BJ (cell line): Measurements from ENCODE around the gene LBHD1. TPM values are rescaled to one million over a fixed set of nuclear protein-coding genes. Genes with fewer than 3 reads are reported as not detected.
"Not testable (repeated sequence)": the region's sequence is repeated elsewhere in the genome, so short reads cannot be mapped to it uniquely, and the experiment has no call there.

Experiments
- CTCF ChIA-PET: fragments of 350-600 bp; formaldehyde crosslinking; extraction: SDS; loops from one replicate; lab custom pipeline; 2021; ENCODE audit warnings: antibody characterized with exemption, inconsistent platforms; lab: Yijun Ruan, JAX
- POLR2A ChIA-PET: fragments of 300-600 bp; sonication (Branson Sonifier 250); formaldehyde crosslinking; extraction: SDS; loops from one replicate; lab custom pipeline; 2021; ENCODE audit warnings: antibody characterized with exemption; lab: Charles Lee
- DNase-seq: peaks from one replicate; pipeline ENCODE4 v3.0.0-alpha.2; 2011; ENCODE audit warnings: low read depth
- H3K27me3 ChIP-seq: 2 replicates; pipeline ENCODE4 v1.6.0; 2011; ENCODE audit warnings: low read length; ENCODE audit not compliant: control insufficient read depth, insufficient read depth
- H3K36me3 ChIP-seq: 2 replicates; pipeline ENCODE4 v1.5.1; 2011; ENCODE audit warnings: low read length; ENCODE audit not compliant: control insufficient read depth, insufficient read depth
- H3K4me3 ChIP-seq: 2 replicates; pipeline ENCODE4 v1.5.1; 2011; ENCODE audit warnings: low read depth, mild to moderate bottlenecking, control low read depth, low read length
- polyA plus RNA-seq: library from polyadenylated mRNA; depleted of rRNA; stranded (reverse); fragments of >200 nt; gene quantifications from 2 replicates; pipeline ENCODE4 v1.2.3, GENCODE V29; 2011
- TF ChIP-seq, protein P1 (sequence below): IDR thresholded peaks from 2 replicates; pipeline ENCODE4 v1.5.1; 2011; ENCODE audit warnings: low read depth, mild to moderate bottlenecking, control low read depth, inconsistent platforms, low read length, moderate library complexity; ENCODE audit not compliant: insufficient read depth

The LBHD1 gene
- polyA plus RNA-seq, 1 experiment, result 4.0 TPM

- DNase-seq, result no peak
- TF ChIP-seq, protein P1, sequence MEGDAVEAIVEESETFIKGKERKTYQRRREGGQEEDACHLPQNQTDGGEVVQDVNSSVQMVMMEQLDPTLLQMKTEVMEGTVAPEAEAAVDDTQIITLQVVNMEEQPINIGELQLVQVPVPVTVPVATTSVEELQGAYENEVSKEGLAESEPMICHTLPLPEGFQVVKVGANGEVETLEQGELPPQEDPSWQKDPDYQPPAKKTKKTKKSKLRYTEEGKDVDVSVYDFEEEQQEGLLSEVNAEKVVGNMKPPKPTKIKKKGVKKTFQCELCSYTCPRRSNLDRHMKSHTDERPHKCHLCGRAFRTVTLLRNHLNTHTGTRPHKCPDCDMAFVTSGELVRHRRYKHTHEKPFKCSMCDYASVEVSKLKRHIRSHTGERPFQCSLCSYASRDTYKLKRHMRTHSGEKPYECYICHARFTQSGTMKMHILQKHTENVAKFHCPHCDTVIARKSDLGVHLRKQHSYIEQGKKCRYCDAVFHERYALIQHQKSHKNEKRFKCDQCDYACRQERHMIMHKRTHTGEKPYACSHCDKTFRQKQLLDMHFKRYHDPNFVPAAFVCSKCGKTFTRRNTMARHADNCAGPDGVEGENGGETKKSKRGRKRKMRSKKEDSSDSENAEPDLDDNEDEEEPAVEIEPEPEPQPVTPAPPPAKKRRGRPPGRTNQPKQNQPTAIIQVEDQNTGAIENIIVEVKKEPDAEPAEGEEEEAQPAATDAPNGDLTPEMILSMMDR, result no peak
- CTCF ChIA-PET, result interaction anchor here (0.9 to 1.0 kb wide), 3 partner anchors 13 to 60 kb away, joined by 4 to 7 read pairs (median 5); partner anchors contain the start of genes C11orf98 and CSKMT
- Histone ChIP-seq H3K36me3 (peaks cover 18% of the 10 kb centered on the region), H3K4me3 (peak overlapping the region; percentile 61), H3K27me3 (no peaks in the 10 kb centered on the region)
- POLR2A ChIA-PET, result interaction anchor here (0.6 to 1.0 kb wide), 4 partner anchors 13 to 1665 kb away, joined by 4 to 10 read pairs (median 6); partner anchors contain the start of genes B3GAT3, C11orf98, CSKMT and PRDX5
Observed at GRCh38 chr11:62652161-62653006, 19.7 kb downstream of the LBHD1 start.

- H3K27me3 ChIP-seq, POLR2A ChIA-PET, H3K4me3 ChIP-seq, DNase-seq, CTCF ChIA-PET: not testable (repeated sequence)
- peaks cover 18% of the 10 kb centered on the region for H3K36me3 ChIP-seq
Observed at GRCh38 chr11:62650283-62650682, 21.8 kb downstream of the LBHD1 start.

DNA sequence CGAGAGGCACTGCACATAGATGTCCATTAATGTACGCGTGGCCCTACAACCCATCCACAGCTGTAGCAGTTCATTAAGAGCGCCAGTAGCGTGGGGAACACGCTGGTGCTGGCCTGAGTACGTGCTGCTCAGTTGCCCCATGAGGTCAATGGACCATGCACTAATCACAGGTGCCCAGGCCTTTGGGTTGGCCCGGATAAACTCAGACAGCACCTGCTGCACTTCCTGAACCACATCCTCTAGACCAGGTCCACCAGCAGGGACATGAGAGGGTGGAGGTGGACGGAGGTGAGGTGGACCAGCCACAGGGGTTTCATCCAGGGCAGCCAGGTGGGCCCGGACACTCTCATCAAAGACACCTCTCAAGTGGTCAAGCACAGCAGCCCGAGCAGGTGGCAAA, 22.6 kb downstream of the LBHD1 start:
- Histone ChIP-seq H3K36me3 (peaks cover 18% of the 10 kb centered on the region), H3K27me3 (no peaks in the 10 kb centered on the region), H3K4me3 (no peak overlapping the region)
- DNase-seq, result no peak
- TF ChIP-seq, protein P1, result no peak
- POLR2A ChIA-PET, result no interaction called here
- CTCF ChIA-PET, result interaction anchor here (1.1 to 1.8 kb wide), 3 partner anchors 15 to 255 kb away, joined by 3 to 4 read pairs (median 3); no protein-coding TSS in a partner anchor

DNA sequence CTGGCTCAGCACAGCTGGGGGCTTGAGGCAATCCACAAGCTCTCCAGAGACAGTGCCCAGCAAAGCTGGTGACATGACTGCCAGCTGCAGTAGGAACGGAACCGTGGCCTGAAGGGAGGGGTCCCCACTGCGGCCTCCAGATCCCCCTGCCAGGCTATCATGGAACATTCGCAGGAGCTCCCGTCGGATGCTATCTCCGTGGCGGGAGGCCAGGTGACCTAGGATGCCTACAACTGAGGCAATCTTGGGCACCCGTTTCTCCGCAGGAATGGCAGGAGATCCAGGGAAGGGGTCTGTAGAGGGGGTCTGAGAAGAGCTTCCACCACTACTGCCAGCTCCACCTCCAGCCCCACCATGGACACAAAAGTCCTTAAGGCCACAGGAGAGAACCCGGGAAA, 23.1 kb downstream of the LBHD1 start:
- no peak for DNase-seq
- Histone ChIP-seq H3K36me3 (peaks cover 23% of the 10 kb centered on the region), H3K27me3 (no peaks in the 10 kb centered on the region), H3K4me3 (no peak overlapping the region)
- CTCF ChIA-PET, result interaction anchor here (1.1 to 1.8 kb wide), 3 partner anchors 16 to 254 kb away, joined by 3 to 4 read pairs (median 3); no protein-coding TSS in a partner anchor
- TF ChIP-seq, protein P1, result no peak
- POLR2A ChIA-PET, result no interaction called here

DNA sequence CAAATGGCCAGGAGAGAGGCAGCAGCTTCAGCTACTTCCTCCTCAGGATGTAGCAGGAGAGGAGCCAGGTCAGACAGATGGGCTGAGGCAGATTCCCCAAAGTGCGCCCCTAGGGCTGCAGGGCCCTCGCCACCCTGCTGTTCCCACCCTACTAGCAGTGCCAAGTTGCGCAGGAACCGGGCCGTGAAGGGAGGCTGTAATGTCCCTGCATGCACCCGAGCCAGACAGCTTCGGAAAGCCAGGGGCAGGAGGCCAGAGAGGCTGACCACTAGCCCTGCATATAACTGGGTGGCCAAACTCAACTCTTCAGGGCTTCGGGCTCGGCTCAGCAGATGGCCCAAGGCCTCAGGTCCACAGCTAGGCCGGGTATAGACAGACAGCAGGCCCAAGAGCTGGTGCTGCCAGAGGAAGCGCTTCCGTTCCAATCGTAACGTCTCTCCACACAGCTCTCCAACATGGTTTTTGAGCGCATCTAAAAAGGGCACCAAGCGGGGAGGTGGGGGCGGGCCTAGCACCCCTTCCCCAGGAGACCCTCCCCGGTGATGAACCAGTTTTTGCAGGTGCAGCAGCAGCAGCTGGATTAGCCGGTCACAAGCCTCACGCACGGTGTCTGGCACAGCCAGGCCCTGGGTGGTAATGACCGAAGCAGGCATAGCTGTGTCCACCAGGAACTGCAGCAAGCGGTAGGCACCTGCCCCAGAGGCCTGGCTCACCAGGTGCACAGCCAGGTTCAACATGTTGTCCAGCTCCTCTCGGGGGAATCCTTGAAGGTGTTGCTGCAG, 23.7 kb downstream of the LBHD1 start:
- TF ChIP-seq, protein P1, result no peak
- Histone ChIP-seq H3K27me3 (no peaks in the 10 kb centered on the region), H3K36me3 (peaks cover 23% of the 10 kb centered on the region), H3K4me3 (no peak overlapping the region)
- no peak for DNase-seq
- CTCF ChIA-PET, result interaction anchor here (1.1 to 1.8 kb wide), 3 partner anchors 16 to 254 kb away, joined by 3 to 4 read pairs (median 3); no protein-coding TSS in a partner anchor
- POLR2A ChIA-PET, result interaction anchor here (0.6 kb wide), 1 partner anchor 193 kb away, joined by 3 read pairs; no protein-coding TSS in a partner anchor
